ENCODE results near the gene NAALADL2.

NAALADL2 gene

DNA sequence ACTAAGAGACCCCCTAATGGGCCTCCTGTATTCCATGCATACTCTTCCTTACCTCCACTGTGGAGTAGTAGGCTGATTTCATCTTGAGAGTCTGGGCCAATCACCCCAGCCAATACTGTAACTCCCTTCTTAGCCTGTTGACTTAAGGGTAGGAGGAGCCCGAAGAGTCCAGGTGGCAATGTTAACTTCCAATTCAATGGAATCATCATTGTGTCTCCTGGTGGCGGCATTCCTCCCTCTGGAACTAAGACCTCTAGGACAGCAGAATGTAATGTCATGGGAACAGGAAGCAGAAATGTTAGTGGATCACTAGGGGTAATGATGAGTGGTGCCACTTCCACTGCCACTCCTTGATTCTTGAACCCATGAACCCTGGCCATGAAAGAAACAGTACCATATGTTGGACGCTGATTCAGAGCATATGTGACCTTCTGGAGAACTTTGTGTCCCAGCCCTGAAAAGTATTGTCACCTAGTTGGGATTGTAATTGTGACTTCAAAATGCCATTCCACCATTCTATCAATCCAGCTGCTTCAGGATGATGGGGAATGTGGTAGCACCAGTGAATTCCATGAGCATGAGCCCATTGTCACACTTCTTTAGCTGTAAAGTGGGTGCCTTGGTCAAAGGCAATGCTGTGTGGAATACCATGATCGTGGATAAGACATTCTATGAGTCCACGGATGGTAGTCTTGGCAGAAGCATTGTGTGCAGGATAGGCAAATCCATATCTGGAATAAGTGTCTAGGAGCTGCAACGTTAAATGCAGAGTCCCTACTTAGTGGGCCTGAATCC is 24.9 kb downstream of the NAALADL2 start:
- TF ChIP-seq, protein P1, sequence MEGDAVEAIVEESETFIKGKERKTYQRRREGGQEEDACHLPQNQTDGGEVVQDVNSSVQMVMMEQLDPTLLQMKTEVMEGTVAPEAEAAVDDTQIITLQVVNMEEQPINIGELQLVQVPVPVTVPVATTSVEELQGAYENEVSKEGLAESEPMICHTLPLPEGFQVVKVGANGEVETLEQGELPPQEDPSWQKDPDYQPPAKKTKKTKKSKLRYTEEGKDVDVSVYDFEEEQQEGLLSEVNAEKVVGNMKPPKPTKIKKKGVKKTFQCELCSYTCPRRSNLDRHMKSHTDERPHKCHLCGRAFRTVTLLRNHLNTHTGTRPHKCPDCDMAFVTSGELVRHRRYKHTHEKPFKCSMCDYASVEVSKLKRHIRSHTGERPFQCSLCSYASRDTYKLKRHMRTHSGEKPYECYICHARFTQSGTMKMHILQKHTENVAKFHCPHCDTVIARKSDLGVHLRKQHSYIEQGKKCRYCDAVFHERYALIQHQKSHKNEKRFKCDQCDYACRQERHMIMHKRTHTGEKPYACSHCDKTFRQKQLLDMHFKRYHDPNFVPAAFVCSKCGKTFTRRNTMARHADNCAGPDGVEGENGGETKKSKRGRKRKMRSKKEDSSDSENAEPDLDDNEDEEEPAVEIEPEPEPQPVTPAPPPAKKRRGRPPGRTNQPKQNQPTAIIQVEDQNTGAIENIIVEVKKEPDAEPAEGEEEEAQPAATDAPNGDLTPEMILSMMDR (IDR thresholded peaks at IDR 0.05; ENCODE audit: insufficient read depth, low read depth, low read length, missing control alignments) = no peak
- no peak for DNase-seq (ENCODE audit: low read depth)
- no peak overlapping the region for H3K4me3 ChIP-seq (ENCODE audit: low read depth, low read length)

DNA sequence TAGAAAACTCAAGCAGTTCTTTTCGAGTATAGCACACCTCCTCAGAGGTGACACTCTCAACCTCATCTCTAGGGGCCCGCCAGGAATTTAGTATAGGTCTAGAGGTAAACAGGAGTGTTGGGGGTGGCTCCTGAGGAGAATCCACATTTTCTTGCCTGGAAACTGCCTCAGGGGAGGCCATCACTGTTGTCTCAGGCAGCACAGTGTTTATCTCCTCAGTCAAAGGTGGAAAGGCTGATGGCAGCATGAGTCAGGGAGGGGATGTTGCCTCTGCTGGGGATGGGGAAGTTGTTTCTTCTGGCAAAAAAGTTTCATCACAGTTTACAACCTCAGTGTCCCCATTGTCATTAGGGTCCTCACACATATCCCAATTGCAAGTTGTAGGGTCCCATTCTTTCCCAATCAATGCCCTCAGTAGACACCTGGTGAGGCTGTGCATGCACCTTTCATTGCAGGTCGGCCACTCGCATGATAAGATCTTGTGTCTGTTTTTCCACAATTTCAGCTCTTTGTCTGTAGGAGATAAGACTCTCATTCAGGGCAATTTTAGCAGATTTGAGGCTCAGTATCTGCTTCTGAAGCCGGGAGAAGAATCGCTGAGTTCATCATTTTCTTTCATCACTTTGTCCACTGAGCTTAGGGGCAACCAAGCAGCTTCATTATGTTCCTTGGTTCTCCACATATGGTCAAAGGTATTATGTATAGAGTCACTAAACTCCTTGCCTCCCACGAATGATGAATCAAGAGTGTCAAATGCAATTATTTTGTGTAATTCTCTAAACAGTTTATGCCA is 25.8 kb downstream of the NAALADL2 start:
- TF ChIP-seq, protein P1 (IDR thresholded peaks at IDR 0.05; ENCODE audit: insufficient read depth, low read depth, low read length, missing control alignments) = no peak
- no peak for DNase-seq (ENCODE audit: low read depth)
- no peak overlapping the region for H3K4me3 ChIP-seq (ENCODE audit: low read depth, low read length)

DNA sequence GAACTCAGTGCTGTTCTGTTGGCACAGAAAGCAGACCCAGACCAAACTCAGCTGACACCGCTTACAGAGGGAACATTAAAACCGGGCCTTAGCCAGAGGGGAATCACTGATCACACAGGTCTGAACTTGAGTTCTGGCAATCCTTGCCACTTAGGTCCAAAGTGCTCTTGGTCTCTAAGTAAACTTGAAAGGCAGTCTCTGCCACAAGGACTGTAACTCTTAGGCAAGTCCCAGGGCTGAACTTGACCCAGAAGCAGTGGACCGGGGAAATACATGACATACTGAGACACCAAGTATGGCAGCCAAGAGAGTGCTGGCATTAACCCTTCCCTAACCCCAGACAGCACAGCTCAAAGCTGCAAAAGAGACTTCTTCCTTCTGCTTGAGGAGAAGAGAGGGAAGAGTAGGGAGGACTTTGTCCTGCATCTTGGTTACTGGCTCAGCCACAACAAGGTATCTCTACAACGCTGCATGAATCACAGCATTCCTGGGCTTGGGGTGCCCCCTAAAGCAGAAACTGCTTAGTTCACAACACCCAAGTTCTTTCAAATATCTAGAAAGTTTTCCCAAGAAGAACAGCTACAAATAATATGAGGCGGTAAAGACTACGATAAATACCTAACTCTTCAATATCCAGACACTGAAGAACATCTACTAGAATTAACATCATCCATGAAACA is 32.5 kb downstream of the NAALADL2 start:
- TF ChIP-seq, protein P1 (IDR thresholded peaks at IDR 0.05; ENCODE audit: insufficient read depth, low read depth, low read length, missing control alignments) = no peak
- DNase-seq (ENCODE audit: low read depth) = no peak
- H3K4me3 ChIP-seq (ENCODE audit: low read depth, low read length) = no peak overlapping the region

DNA sequence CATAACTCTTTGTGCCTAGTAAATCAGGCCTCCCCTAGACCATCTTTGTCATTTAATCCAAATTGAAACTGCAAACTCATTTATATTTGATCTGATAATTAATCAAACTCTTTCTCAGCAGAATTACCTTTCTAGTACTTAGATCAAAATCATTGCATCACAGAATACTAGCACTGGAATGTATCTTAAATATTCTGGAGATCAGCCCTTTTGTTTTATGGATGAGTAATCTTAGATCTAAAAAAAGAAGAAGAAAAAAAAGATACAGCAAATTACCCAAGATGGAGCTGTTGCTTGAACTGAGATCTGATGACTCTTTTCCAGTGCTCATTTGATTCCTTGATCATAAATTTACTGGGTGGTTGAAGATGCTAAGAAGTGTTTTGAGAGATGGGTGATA is 47.9 kb downstream of the NAALADL2 start:
- no peak for DNase-seq (ENCODE audit: low read depth)
- TF ChIP-seq, protein P1 (IDR thresholded peaks at IDR 0.05; ENCODE audit: insufficient read depth, low read depth, low read length, missing control alignments) = no peak
- H3K4me3 ChIP-seq (ENCODE audit: low read depth, low read length) = no peak overlapping the region

DNA sequence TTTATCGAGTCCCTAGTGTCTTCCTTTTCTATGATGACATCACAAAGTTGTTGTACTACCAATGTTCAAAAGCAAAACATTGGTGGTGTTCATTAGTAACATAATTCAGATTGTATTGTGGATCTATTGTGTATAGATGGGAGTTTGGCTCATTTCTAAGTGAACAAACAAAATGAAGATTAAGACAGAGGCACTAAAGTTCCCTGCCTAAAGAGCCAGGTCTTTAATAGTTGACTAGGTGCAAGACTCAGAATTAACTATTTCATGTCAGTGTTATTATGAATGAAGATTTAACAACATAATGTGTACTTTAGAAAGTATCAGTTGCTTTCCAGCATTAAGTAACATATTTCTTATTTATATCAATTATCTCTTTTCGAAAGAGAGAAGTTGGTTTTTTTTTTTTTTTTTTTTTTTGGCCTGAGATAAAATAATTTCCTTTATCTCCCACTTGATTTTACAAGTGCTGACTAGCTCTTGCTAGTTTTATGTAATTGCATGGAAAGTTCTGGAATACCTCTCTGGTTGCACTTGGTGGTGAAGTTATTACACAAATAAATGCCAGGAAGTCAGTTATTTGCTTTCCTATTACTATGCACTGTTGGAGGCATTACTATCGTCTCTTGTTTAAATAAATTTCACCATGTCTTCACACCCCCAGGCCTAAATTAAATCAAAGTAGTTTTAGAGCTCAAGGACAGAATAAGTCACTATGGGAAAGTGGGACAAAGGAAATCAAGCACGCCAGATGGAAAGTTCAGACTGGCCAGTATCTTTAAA is 48.7 kb downstream of the NAALADL2 start:
- no peak overlapping the region for H3K4me3 ChIP-seq (ENCODE audit: low read depth, low read length)
- TF ChIP-seq, protein P1 (IDR thresholded peaks at IDR 0.05; ENCODE audit: insufficient read depth, low read depth, low read length, missing control alignments) = no peak
- DNase-seq (ENCODE audit: low read depth) = no peak

Data from GM12865 (cell line).